Adipose tissue (tissue), 3 donors: ENCODE data around the gene MRPL23. TPM values are rescaled to one million over a fixed set of nuclear protein-coding genes. Genes with fewer than 3 reads are reported as not detected.

Experiments
- H3K27ac ChIP-seq: one replicate; pipeline ENCODE4 v1.5.1; 2013; ENCODE audit warnings: low read depth, low read length
- WGBS, 3 donors: extraction: QIAGEN DNeasy Blood & Tissue Kit; methylation state at CpG; one replicate each; pipeline ENCODE4 v1.1.7; 2013; 5-methylcytosine and 5-hydroxymethylcytosine counted together
- polyA plus RNA-seq, 3 donors: library from polyadenylated mRNA; stranded (reverse); fragments of 200-250 nt; gene quantifications; one replicate each; pipeline ENCODE4 v1.2.3, GENCODE V29; 2013
- donor health status: healthy with polysubstance abuse.
- donor health status: Bipolar disorder and iron deficiency.
- donor health status: healthy.

The MRPL23 gene
- 100 to 1,000 TPM in 1 of 3 donors, 10 to 100 TPM in 2; 55.4 to 119 (median 92.8) TPM for polyA plus RNA-seq

- WGBS, 3 donors: no CpG with 5 or more reads among the region's 85 CpGs
- H3K27ac ChIP-seq: no peak within 1 kb of the TSS
Observed at GRCh38 chr11:1946812-1947484, at the start of gene MRPL23. TSS of gene MRPL23 (plus strand) at chr11:1947332. CDS start at chr11:1947363, 31 bp downstream.

- H3K27ac ChIP-seq: no peak overlapping the region
- 43 to 96% (median 93%) methylated on average over 4 of the region's 4 CpGs for WGBS, 3 donors
Observed at GRCh38 chr11:1899090-1899489, 48.0 kb upstream of the MRPL23 start.

- H3K27ac ChIP-seq: no peak overlapping the region
- 73 to 88% (median 78%) methylated on average over 5 of the region's 5 CpGs for WGBS, 3 donors
Observed at GRCh38 chr11:1899686-1900085, 47.4 kb upstream of the MRPL23 start.

GRCh38 chr11:1906181-1906580 is 41.0 kb upstream of the MRPL23 start:
- no peak overlapping the region for H3K27ac ChIP-seq
- WGBS, 3 donors: 7 to 53% (median 14%) methylated on average over 5 of the region's 5 CpGs

GRCh38 chr11:1906611-1907423 is 40.3 kb upstream of the MRPL23 start:
- no peak overlapping the region for H3K27ac ChIP-seq
- WGBS, 3 donors: 57 to 76% (median 60%) methylated on average over 14 of the region's 14 CpGs

- H3K27ac ChIP-seq: no peak overlapping the region
- WGBS, 3 donors: 28 to 36% (median 30%) methylated on average over 9 of the region's 9 CpGs
Observed at GRCh38 chr11:1908618-1909017, 38.5 kb upstream of the MRPL23 start.

GRCh38 chr11:1909524-1909923 is 37.6 kb upstream of the MRPL23 start:
- no peak overlapping the region for H3K27ac ChIP-seq

GRCh38 chr11:1912289-1912878 is 34.7 kb upstream of the MRPL23 start:
- WGBS, 3 donors: 57 to 89% (median 61%) methylated on average over 13 of the region's 13 CpGs
- H3K27ac ChIP-seq: no peak overlapping the region

More at GRCh38 chr11:1909524-1909923, 37.6 kb upstream of the MRPL23 start:
- WGBS, 3 donors: 87 to 92% (median 88%) methylated on average over 7 of the region's 7 CpGs

GRCh38 chr11:1913271-1914060 is 33.7 kb upstream of the MRPL23 start:
- WGBS, 3 donors: 92 to 94% (median 93%) methylated on average over 25 to 31 of the region's 31 CpGs
- H3K27ac ChIP-seq: no peak overlapping the region

- no peak overlapping the region for H3K27ac ChIP-seq
- WGBS, 3 donors: 94 to 100% (median 94%) methylated on average over 2 of the region's 2 CpGs
Observed at GRCh38 chr11:1915795-1916131, 31.4 kb upstream of the MRPL23 start.

- WGBS, 3 donors: 73 to 86% (median 81%) methylated on average over 14 of the region's 14 CpGs
- no peak overlapping the region for H3K27ac ChIP-seq
Observed at GRCh38 chr11:1916132-1916985, 30.8 kb upstream of the MRPL23 start.

GRCh38 chr11:1916986-1917522 is 30.1 kb upstream of the MRPL23 start:
- no peak overlapping the region for H3K27ac ChIP-seq
- 60 to 61% (median 60%) methylated on average over 8 of the region's 8 CpGs for WGBS, 3 donors

- no peak overlapping the region for H3K27ac ChIP-seq
- WGBS, 3 donors: 63 to 80% (median 65%) methylated on average over 34 of the region's 34 CpGs
Observed at GRCh38 chr11:1917523-1918435, 29.4 kb upstream of the MRPL23 start.

- WGBS, 3 donors: 75 to 85% (median 77%) methylated on average over 23 to 29 of the region's 29 CpGs
- H3K27ac ChIP-seq: no peak overlapping the region
Observed at GRCh38 chr11:1918436-1919315, 28.5 kb upstream of the MRPL23 start.

- 78 to 87% (median 79%) methylated on average over 31 of the region's 31 CpGs for WGBS, 3 donors
- H3K27ac ChIP-seq: no peak within 1 kb of the TSS
Observed at GRCh38 chr11:1919391-1920127, 27.6 kb upstream of the MRPL23 start, which contains the start of gene TNNT3. TSS of gene TNNT3 (plus strand) at chr11:1919703. CDS start at chr11:1922875, 3,172 bp downstream.
